Endothelial cell (in vitro differentiated cells): ENCODE results near the gene MATN4. TPM values are rescaled to one million over a fixed set of nuclear protein-coding genes. Genes with fewer than 3 reads are reported as not detected.

Experiments
- DNase-seq: peaks from one replicate; pipeline ENCODE4 v3.0.0; 2021; ENCODE audit warnings: low spot score
- H3K27ac Mint-ChIP-seq: one replicate; pipeline ENCODE4 v1.8.0; 2021; ENCODE audit warnings: mixed read lengths, inconsistent platforms; ENCODE audit not compliant: unreplicated experiment
- H3K27me3 Mint-ChIP-seq: one replicate; pipeline ENCODE4 v1.8.0; 2021; ENCODE audit warnings: mild to moderate bottlenecking, moderate library complexity, mixed read lengths, inconsistent platforms; ENCODE audit not compliant: unreplicated experiment
- H3K36me3 Mint-ChIP-seq: one replicate; pipeline ENCODE4 v1.8.0; 2021; ENCODE audit warnings: mild to moderate bottlenecking, low read depth, mixed read lengths, inconsistent platforms; ENCODE audit not compliant: unreplicated experiment
- H3K4me1 Mint-ChIP-seq: one replicate; pipeline ENCODE4 v1.8.0; 2021; ENCODE audit warnings: mild to moderate bottlenecking, mixed read lengths, inconsistent platforms; ENCODE audit not compliant: unreplicated experiment
- H3K4me3 Mint-ChIP-seq: one replicate; pipeline ENCODE4 v1.8.0; 2021; ENCODE audit warnings: mild to moderate bottlenecking, mixed read lengths, inconsistent platforms; ENCODE audit not compliant: unreplicated experiment
- H3K9me3 Mint-ChIP-seq: one replicate; pipeline ENCODE4 v1.8.0; 2021; ENCODE audit warnings: mixed read lengths, inconsistent platforms; ENCODE audit not compliant: unreplicated experiment
- CTCF ChIP-seq: fragments of 200-600 bp; sonication (generic); IDR thresholded peaks from one replicate; pipeline ENCODE4 v1.5.0; 2021; ENCODE audit warnings: antibody characterized with exemption; ENCODE audit not compliant: unreplicated experiment
- total RNA-seq: library from RNA; stranded (reverse); fragmentation: NEBNext Ultra II Directional; extraction: Animal tissue kit (Norgen Biotek cat#: 25700); gene quantifications from one replicate; pipeline ENCODE4 v1.2.1, GENCODE V29; 2021; ENCODE audit not compliant: unreplicated experiment

MATN4 gene
- total RNA-seq, 1 donor from 2014 or later = not detected

GRCh38 chr20:45292343-45292742 lies 15.8 kb downstream of the MATN4 start:
- no peaks in the 10 kb centered on the region for H3K9me3 Mint-ChIP-seq
- H3K27me3 Mint-ChIP-seq = no peaks in the 10 kb centered on the region
- no peak for TF ChIP-seq CTCF
- H3K4me1 Mint-ChIP-seq = peaks cover 6% of the 10 kb centered on the region
- no peak for DNase-seq
- no peak overlapping the region for H3K4me3 Mint-ChIP-seq
- no peak overlapping the region for H3K27ac Mint-ChIP-seq
- no peaks in the 10 kb centered on the region for H3K36me3 Mint-ChIP-seq

GRCh38 chr20:45291526-45291925 lies 16.6 kb downstream of the MATN4 start:
- Mint-ChIP-seq H3K4me3 (no peak overlapping the region), H3K27me3 (peaks cover 4% of the 10 kb centered on the region), H3K9me3 (no peaks in the 10 kb centered on the region), H3K4me1 (peaks cover 6% of the 10 kb centered on the region), H3K27ac (no peak overlapping the region), H3K36me3 (no peaks in the 10 kb centered on the region)
- DNase-seq = no peak
- TF ChIP-seq CTCF = no peak

- no peaks in the 10 kb centered on the region for H3K9me3 Mint-ChIP-seq
- TF ChIP-seq CTCF = peak; percentile 91
- no peaks in the 10 kb centered on the region for H3K36me3 Mint-ChIP-seq
- peaks cover 6% of the 10 kb centered on the region for H3K4me1 Mint-ChIP-seq
- peak overlapping the region; percentile 30 for H3K4me3 Mint-ChIP-seq
- peaks cover 4% of the 10 kb centered on the region for H3K27me3 Mint-ChIP-seq
- DNase-seq = peak; percentile 84
- H3K27ac Mint-ChIP-seq = no peak overlapping the region
Observed at GRCh38 chr20:45290677-45291355, 17.3 kb downstream of the MATN4 start.

DNA sequence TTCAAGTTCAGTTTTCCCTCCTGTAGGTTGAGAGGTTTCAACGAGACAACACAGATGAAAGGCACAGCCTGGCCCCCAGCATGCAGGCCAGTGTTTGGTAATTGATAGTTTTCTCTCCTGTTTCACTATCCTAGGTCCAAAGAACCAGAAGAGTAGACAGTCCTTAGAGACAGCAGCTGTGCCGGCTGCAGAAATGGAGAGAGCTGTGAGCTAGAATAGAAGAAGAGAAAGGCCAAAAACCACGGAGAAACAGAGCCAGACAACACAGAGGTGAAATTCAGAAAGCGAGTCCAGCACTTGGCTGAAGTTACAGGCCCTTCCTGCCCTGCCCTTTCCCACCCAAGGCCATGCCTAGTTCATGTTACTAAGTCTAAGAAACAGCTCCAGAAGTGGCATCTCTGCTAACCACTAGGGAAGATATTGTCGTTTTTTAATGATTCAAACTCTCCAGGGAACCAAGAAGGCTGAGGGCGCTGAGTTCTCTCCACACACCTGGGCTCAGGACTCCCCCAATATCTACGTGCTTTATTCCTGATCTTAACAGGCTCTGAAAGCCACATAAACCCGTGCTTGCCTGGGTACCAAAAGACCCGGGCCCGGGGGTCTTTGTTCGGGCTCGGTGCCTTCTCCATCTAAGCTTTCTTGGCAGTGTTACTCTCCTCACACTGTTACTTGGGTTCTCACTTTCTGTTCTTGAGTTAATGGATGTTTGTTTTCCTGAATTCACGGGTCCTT lies 18.0 kb downstream of the MATN4 start:
- no peak for TF ChIP-seq CTCF
- H3K27me3 Mint-ChIP-seq = peaks cover 4% of the 10 kb centered on the region
- no peak overlapping the region for H3K4me3 Mint-ChIP-seq
- H3K9me3 Mint-ChIP-seq = no peaks in the 10 kb centered on the region
- no peaks in the 10 kb centered on the region for H3K36me3 Mint-ChIP-seq
- DNase-seq = no peak
- no peak overlapping the region for H3K27ac Mint-ChIP-seq
- H3K4me1 Mint-ChIP-seq = peaks cover 6% of the 10 kb centered on the region

DNA sequence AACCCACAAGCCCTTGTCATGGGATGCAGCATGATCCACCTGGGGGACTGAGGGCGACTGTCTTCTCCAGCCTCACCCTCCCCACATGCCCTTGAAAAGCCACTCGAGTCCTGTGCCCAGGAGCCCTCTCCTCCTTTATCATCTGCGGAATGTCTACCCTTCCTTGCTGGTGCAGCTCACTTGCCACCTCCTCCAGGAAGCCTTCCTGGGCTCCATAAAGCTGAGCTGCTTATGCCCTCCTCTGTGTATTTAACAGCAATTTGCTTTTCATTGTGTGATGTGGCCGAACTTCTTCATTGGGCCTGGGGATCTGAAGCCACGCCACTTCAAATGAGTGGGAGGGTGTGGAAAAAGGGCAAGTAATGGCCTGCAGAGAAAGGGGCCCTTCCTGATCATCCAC lies 19.2 kb downstream of the MATN4 start:
- Mint-ChIP-seq H3K27me3 (peaks cover 4% of the 10 kb centered on the region), H3K27ac (no peak overlapping the region), H3K36me3 (no peaks in the 10 kb centered on the region), H3K4me3 (no peak overlapping the region), H3K9me3 (no peaks in the 10 kb centered on the region), H3K4me1 (peaks cover 6% of the 10 kb centered on the region)
- DNase-seq = no peak
- TF ChIP-seq CTCF = no peak
